NCI-H1417 (cell line): ENCODE data around the gene SETD7.

Experiments
- DNase-seq, 3 experiments: peaks; one replicate each; lab custom pipeline; 2025; lab: John Stamatoyannopoulos, UW

Gene SETD7

GRCh38 chr4:139550724-139551429, 5.1 kb downstream of the SETD7 start:
- no peak for DNase-seq

- DNase-seq: no peak
These were observed 8.0 kb downstream of the SETD7 start for GRCh38 chr4:139547979-139548378.

- DNase-seq: no peak
These were observed 15.4 kb downstream of the SETD7 start for GRCh38 chr4:139540632-139541031.

- no peak for DNase-seq
These were observed 15.9 kb downstream of the SETD7 start for GRCh38 chr4:139540161-139540560.

GRCh38 chr4:139537292-139537691, 18.7 kb downstream of the SETD7 start:
- DNase-seq: no peak

GRCh38 chr4:139535871-139536234, 20.2 kb downstream of the SETD7 start:
- DNase-seq: no peak

- DNase-seq: peak in 1 of 3 experiments; percentile 11
These were observed 20.7 kb downstream of the SETD7 start for GRCh38 chr4:139535228-139535870.

- DNase-seq: peak in 2 of 3 experiments; percentile 54 to 85
These were observed 21.6 kb downstream of the SETD7 start for GRCh38 chr4:139534287-139534950.

GRCh38 chr4:139533511-139533910, 22.5 kb downstream of the SETD7 start:
- DNase-seq: no peak

GRCh38 chr4:139532947-139533346, 23.1 kb downstream of the SETD7 start:
- DNase-seq: peak in 2 of 3 experiments; percentile 23 to 49

GRCh38 chr4:139530833-139531427, 25.1 kb downstream of the SETD7 start:
- peak in 2 of 3 experiments; percentile 16 to 29 for DNase-seq

- no peak for DNase-seq
These were observed 27.5 kb downstream of the SETD7 start for GRCh38 chr4:139528377-139529005.

GRCh38 chr4:139526928-139527327, 29.1 kb downstream of the SETD7 start:
- DNase-seq: peak in 1 of 3 experiments; percentile 20

- no peak for DNase-seq
These were observed 30.6 kb downstream of the SETD7 start for GRCh38 chr4:139525414-139525813.

- DNase-seq: no peak
These were observed 31.9 kb downstream of the SETD7 start for GRCh38 chr4:139524062-139524631.

GRCh38 chr4:139523076-139523475, 32.9 kb downstream of the SETD7 start:
- DNase-seq: peak in 1 of 3 experiments; percentile 12

- DNase-seq: no peak
These were observed 33.6 kb downstream of the SETD7 start for GRCh38 chr4:139522457-139522856.

GRCh38 chr4:139521754-139522401, 34.1 kb downstream of the SETD7 start:
- DNase-seq: no peak

- DNase-seq: no peak
These were observed 40.5 kb downstream of the SETD7 start for GRCh38 chr4:139515531-139515958.

- no peak for DNase-seq
These were observed 41.5 kb downstream of the SETD7 start for GRCh38 chr4:139514382-139515059.

- no peak for DNase-seq
These were observed 44.7 kb downstream of the SETD7 start for GRCh38 chr4:139511320-139511719.
